Activated naive CD8-positive, alpha-beta T cell treated with anti-CD3 and anti-CD28 coated beads, Interleukin-2, amount 50 U/mL, for 24 hours (primary cell): ENCODE measurements around the gene PARP12.

Experiments
- ATAC-seq: fragments of 150-1000 bp; cut with Tn5 transposase; one replicate; pipeline ENCODE4 v1.10.0; 2021
- DNase-seq: peaks from one replicate; pipeline ENCODE4 v3.0.0; 2021
- H3K27ac Mint-ChIP-seq: one replicate; pipeline ENCODE4 v1.8.0; 2021; ENCODE audit warnings: mild to moderate bottlenecking, mixed read lengths
- H3K27me3 Mint-ChIP-seq: one replicate; pipeline ENCODE4 v1.8.0; 2021; ENCODE audit warnings: mixed read lengths
- H3K36me3 Mint-ChIP-seq: one replicate; pipeline ENCODE4 v1.8.0; 2021; ENCODE audit warnings: low read depth, mixed read lengths
- H3K4me1 Mint-ChIP-seq: one replicate; pipeline ENCODE4 v1.8.0; 2021; ENCODE audit warnings: mixed read lengths
- H3K4me3 Mint-ChIP-seq: one replicate; pipeline ENCODE4 v1.8.0; 2021; ENCODE audit warnings: mild to moderate bottlenecking, moderate library complexity, mixed read lengths
- H3K9me3 Mint-ChIP-seq: one replicate; pipeline ENCODE4 v1.8.0; 2021; ENCODE audit warnings: mixed read lengths

The PARP12 gene

GRCh38 chr7:140050100-140050499 lies 12.7 kb downstream of the PARP12 start:
- no peak for DNase-seq
- ATAC-seq, result no peak
- no peak overlapping the region for H3K4me3 Mint-ChIP-seq
- no peaks in the 10 kb centered on the region for H3K27me3 Mint-ChIP-seq
- peaks cover 28% of the 10 kb centered on the region for H3K36me3 Mint-ChIP-seq
- H3K4me1 Mint-ChIP-seq, result peaks cover 23% of the 10 kb centered on the region
- no peak overlapping the region for H3K27ac Mint-ChIP-seq
- no peaks in the 10 kb centered on the region for H3K9me3 Mint-ChIP-seq

- Mint-ChIP-seq H3K4me3 (no peak overlapping the region), H3K27me3 (no peaks in the 10 kb centered on the region), H3K9me3 (no peaks in the 10 kb centered on the region), H3K4me1 (peaks cover 17% of the 10 kb centered on the region), H3K27ac (no peak overlapping the region), H3K36me3 (peaks cover 27% of the 10 kb centered on the region)
- DNase-seq (no peak), ATAC-seq (no peak)
Measured at GRCh38 chr7:140049339-140050024, 13.3 kb downstream of the PARP12 start.

GRCh38 chr7:140048989-140049338 lies 13.8 kb downstream of the PARP12 start:
- Mint-ChIP-seq H3K27ac (no peak overlapping the region), H3K4me3 (no peak overlapping the region), H3K36me3 (peaks cover 24% of the 10 kb centered on the region), H3K27me3 (no peaks in the 10 kb centered on the region), H3K4me1 (peaks cover 12% of the 10 kb centered on the region), H3K9me3 (no peaks in the 10 kb centered on the region)
- no peak for DNase-seq
- ATAC-seq, result no peak

- no peak overlapping the region for H3K27ac Mint-ChIP-seq
- H3K4me3 Mint-ChIP-seq, result no peak overlapping the region
- H3K4me1 Mint-ChIP-seq, result peaks cover 5% of the 10 kb centered on the region
- H3K27me3 Mint-ChIP-seq, result no peaks in the 10 kb centered on the region
- DNase-seq (no peak), ATAC-seq (no peak)
- H3K9me3 Mint-ChIP-seq, result no peaks in the 10 kb centered on the region
- H3K36me3 Mint-ChIP-seq, result peaks cover 18% of the 10 kb centered on the region
Measured at GRCh38 chr7:140048138-140048537, 14.6 kb downstream of the PARP12 start.

- Mint-ChIP-seq H3K4me1 (peaks cover 4% of the 10 kb centered on the region), H3K27me3 (no peaks in the 10 kb centered on the region), H3K4me3 (no peak overlapping the region), H3K36me3 (peaks cover 16% of the 10 kb centered on the region), H3K9me3 (no peaks in the 10 kb centered on the region), H3K27ac (no peak overlapping the region)
- DNase-seq, result no peak
- no peak for ATAC-seq
Measured at GRCh38 chr7:140047197-140047596, 15.6 kb downstream of the PARP12 start.

GRCh38 chr7:140045697-140046096 lies 17.1 kb downstream of the PARP12 start:
- Mint-ChIP-seq H3K27me3 (no peaks in the 10 kb centered on the region), H3K4me1 (peaks cover 4% of the 10 kb centered on the region), H3K9me3 (no peaks in the 10 kb centered on the region), H3K27ac (no peak overlapping the region), H3K4me3 (no peak overlapping the region), H3K36me3 (peaks cover 22% of the 10 kb centered on the region)
- no peak for DNase-seq
- ATAC-seq, result no peak

DNA sequence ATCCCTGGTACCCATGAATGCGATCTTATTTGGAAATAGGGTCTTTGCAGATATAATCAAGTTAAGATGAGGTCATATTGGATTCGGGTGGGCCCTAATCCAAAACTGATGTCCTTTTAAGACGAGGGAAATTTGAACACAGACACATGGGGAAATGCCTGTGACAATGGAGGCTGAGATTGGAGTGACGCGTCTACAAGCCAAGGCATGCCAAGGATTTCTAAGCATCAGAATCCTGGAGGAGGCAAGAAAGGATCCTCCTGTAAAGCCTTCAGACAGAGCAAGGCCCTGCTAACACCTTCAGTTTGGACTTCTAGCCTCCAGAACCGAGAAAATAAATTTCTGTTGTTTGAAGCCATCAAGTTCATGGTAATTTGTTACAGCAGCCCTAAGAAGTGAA lies 18.5 kb downstream of the PARP12 start:
- H3K27me3 Mint-ChIP-seq, result no peaks in the 10 kb centered on the region
- H3K36me3 Mint-ChIP-seq, result peaks cover 31% of the 10 kb centered on the region
- DNase-seq (no peak), ATAC-seq (no peak)
- H3K9me3 Mint-ChIP-seq, result no peaks in the 10 kb centered on the region
- no peak overlapping the region for H3K27ac Mint-ChIP-seq
- no peak overlapping the region for H3K4me3 Mint-ChIP-seq
- H3K4me1 Mint-ChIP-seq, result peaks cover 5% of the 10 kb centered on the region

DNA sequence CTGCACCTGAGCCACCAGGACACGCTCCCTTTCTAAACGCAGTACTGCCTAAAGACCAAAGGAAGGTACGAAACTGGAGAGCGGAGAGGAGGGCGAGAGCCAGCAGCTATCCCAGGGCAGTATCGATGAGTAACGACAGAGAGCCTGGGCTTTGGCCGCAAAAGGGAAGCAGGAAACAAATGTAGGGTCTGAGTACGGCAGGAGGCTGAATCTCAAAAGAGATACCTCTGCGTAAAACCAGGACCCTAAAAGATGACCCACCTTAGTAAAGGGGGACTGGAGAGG lies 20.4 kb downstream of the PARP12 start:
- H3K4me3 Mint-ChIP-seq, result no peak overlapping the region
- peaks cover 6% of the 10 kb centered on the region for H3K4me1 Mint-ChIP-seq
- no peak overlapping the region for H3K27ac Mint-ChIP-seq
- H3K36me3 Mint-ChIP-seq, result peaks cover 40% of the 10 kb centered on the region
- no peaks in the 10 kb centered on the region for H3K27me3 Mint-ChIP-seq
- H3K9me3 Mint-ChIP-seq, result no peaks in the 10 kb centered on the region
- DNase-seq, result no peak
- ATAC-seq, result no peak

- H3K36me3 Mint-ChIP-seq, result peaks cover 40% of the 10 kb centered on the region
Measured at GRCh38 chr7:140041659-140042385, 20.9 kb downstream of the PARP12 start.

GRCh38 chr7:140039896-140040295 lies 22.9 kb downstream of the PARP12 start:
- Mint-ChIP-seq H3K9me3 (no peaks in the 10 kb centered on the region), H3K27me3 (no peaks in the 10 kb centered on the region), H3K36me3 (peaks cover 47% of the 10 kb centered on the region), H3K4me3 (no peak overlapping the region), H3K27ac (no peak overlapping the region), H3K4me1 (peaks cover 18% of the 10 kb centered on the region)
- DNase-seq (no peak), ATAC-seq (no peak)

More at GRCh38 chr7:140041659-140042385, 20.9 kb downstream of the PARP12 start:
- ATAC-seq (no peak), DNase-seq (no peak)
- no peaks in the 10 kb centered on the region for H3K27me3 Mint-ChIP-seq
- H3K9me3 Mint-ChIP-seq, result no peaks in the 10 kb centered on the region
- no peak overlapping the region for H3K4me3 Mint-ChIP-seq
- H3K27ac Mint-ChIP-seq, result no peak overlapping the region
- H3K4me1 Mint-ChIP-seq, result peaks cover 6% of the 10 kb centered on the region

GRCh38 chr7:140039066-140039465 lies 23.7 kb downstream of the PARP12 start:
- DNase-seq (no peak), ATAC-seq (no peak)
- no peaks in the 10 kb centered on the region for H3K27me3 Mint-ChIP-seq
- H3K4me1 Mint-ChIP-seq, result peaks cover 18% of the 10 kb centered on the region
- no peak overlapping the region for H3K4me3 Mint-ChIP-seq
- H3K9me3 Mint-ChIP-seq, result no peaks in the 10 kb centered on the region
- no peak overlapping the region for H3K27ac Mint-ChIP-seq
- H3K36me3 Mint-ChIP-seq, result peaks cover 46% of the 10 kb centered on the region

- DNase-seq (peak; percentile 40), ATAC-seq (peak; percentile 95)
- Mint-ChIP-seq H3K4me1 (peaks cover 20% of the 10 kb centered on the region), H3K9me3 (no peaks in the 10 kb centered on the region), H3K27ac (peak overlapping the region; percentile 70), H3K27me3 (no peaks in the 10 kb centered on the region), H3K36me3 (peaks cover 44% of the 10 kb centered on the region), H3K4me3 (peak overlapping the region; percentile 4)
Measured at GRCh38 chr7:140036224-140036962, 26.4 kb downstream of the PARP12 start.

GRCh38 chr7:140035400-140036223 lies 27.1 kb downstream of the PARP12 start:
- H3K27me3 Mint-ChIP-seq, result no peaks in the 10 kb centered on the region
- peaks cover 20% of the 10 kb centered on the region for H3K4me1 Mint-ChIP-seq
- ATAC-seq (no peak), DNase-seq (no peak)
- no peaks in the 10 kb centered on the region for H3K9me3 Mint-ChIP-seq
- peaks cover 44% of the 10 kb centered on the region for H3K36me3 Mint-ChIP-seq
- no peak overlapping the region for H3K27ac Mint-ChIP-seq
- no peak overlapping the region for H3K4me3 Mint-ChIP-seq

DNA sequence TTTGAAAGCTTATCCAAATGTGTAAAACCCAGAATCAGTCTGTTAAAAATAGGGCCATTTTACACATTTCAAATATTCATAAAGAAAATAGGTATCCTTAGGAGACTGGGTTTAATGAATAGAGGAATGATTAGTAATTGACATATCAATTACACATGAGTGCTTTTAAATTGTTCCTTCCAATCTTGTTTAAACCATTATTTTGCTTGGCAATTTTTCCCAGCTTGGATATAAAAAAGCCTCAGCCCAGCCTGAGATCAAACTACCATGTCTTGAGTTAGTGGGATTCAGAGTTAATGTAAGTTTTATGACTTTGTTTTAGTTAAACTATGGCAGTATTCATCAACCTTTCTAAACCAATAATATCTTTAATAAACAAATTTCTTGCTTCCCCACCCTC lies 28.3 kb downstream of the PARP12 start:
- peaks cover 41% of the 10 kb centered on the region for H3K36me3 Mint-ChIP-seq
- H3K9me3 Mint-ChIP-seq, result no peaks in the 10 kb centered on the region
- ATAC-seq (no peak), DNase-seq (no peak)
- no peak overlapping the region for H3K4me3 Mint-ChIP-seq
- peaks cover 20% of the 10 kb centered on the region for H3K4me1 Mint-ChIP-seq
- no peak overlapping the region for H3K27ac Mint-ChIP-seq
- no peaks in the 10 kb centered on the region for H3K27me3 Mint-ChIP-seq
